GM12874 (cell line): Measurements from ENCODE around the gene YJEFN3.

ENCODE experiments used
- TF ChIP-seq, protein P1 (sequence below): IDR thresholded peaks from 2 replicates; pipeline ENCODE4 v1.5.1; 2011; ENCODE audit warnings: low read depth, mild to moderate bottlenecking, control low read depth, low read length, moderate library complexity; ENCODE audit not compliant: insufficient read depth

YJEFN3 gene

DNA sequence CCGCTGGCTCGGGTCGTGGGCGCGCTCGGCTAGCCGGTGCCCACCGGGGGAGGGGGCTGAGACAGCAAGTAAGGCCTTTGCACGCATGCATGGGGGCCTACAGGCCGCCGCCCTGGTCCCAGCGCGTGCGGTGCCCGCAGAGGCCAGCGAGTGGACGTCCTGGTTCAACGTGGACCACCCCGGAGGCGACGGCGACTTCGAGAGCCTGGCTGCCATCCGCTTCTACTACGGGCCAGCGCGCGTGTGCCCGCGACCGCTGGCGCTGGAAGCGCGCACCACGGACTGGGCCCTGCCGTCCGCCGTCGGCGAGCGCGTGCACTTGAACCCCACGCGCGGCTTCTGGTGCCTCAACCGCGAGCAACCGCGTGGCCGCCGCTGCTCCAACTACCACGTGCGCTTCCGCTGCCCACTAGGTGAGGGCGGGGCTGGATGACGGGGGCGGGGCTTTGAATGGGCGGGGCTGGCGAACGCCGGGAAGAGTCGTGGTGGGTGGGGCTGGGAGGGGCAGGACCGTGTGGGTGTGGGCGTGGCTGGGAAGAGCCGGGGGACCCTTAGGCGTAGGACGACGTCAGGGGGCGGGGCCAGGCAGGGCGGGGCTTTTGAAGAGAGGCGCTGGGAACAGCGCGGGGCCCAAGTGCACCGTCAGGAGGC, 11.5 kb downstream of the YJEFN3 start:
- TF ChIP-seq, protein P1, sequence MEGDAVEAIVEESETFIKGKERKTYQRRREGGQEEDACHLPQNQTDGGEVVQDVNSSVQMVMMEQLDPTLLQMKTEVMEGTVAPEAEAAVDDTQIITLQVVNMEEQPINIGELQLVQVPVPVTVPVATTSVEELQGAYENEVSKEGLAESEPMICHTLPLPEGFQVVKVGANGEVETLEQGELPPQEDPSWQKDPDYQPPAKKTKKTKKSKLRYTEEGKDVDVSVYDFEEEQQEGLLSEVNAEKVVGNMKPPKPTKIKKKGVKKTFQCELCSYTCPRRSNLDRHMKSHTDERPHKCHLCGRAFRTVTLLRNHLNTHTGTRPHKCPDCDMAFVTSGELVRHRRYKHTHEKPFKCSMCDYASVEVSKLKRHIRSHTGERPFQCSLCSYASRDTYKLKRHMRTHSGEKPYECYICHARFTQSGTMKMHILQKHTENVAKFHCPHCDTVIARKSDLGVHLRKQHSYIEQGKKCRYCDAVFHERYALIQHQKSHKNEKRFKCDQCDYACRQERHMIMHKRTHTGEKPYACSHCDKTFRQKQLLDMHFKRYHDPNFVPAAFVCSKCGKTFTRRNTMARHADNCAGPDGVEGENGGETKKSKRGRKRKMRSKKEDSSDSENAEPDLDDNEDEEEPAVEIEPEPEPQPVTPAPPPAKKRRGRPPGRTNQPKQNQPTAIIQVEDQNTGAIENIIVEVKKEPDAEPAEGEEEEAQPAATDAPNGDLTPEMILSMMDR = no peak

DNA sequence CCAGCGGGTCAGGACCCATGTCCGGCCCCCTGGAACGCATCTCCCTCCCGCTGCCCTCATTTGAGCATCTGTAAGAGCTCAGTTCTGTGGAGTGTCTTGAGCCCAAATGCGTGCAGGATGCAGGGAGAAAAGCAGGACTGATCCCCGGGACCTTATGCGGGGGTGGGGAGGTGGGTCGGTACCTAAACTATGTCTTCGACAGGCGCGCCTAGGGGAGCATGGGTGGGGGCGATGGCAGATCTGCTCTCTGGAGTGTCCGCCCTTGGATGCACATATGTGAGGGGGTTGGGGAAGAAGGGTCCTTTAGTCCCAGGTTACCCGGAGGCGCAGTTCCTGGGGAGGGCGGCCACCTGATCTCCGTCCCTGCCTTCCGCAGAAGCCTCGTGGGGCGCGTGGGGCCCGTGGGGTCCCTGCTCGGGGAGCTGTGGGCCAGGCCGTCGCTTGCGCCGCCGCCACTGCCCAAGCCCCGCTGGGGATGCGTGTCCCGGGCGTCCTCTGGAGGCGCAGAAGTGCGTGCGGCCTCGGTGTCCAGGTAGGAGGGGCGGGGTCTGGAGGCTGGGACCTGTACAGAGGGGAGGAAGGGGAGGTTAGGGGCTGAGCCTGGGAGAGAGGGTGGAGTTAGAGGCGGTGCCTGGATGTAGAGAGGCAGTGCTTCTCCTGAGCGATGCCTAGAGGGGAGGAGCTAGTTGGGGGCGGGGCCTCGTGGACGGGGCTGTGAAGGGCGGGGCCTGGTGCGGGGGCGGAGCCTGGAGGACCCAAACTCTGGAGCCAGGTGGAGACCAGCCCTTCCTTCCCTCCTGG, 12.2 kb downstream of the YJEFN3 start:
- TF ChIP-seq, protein P1 = no peak

DNA sequence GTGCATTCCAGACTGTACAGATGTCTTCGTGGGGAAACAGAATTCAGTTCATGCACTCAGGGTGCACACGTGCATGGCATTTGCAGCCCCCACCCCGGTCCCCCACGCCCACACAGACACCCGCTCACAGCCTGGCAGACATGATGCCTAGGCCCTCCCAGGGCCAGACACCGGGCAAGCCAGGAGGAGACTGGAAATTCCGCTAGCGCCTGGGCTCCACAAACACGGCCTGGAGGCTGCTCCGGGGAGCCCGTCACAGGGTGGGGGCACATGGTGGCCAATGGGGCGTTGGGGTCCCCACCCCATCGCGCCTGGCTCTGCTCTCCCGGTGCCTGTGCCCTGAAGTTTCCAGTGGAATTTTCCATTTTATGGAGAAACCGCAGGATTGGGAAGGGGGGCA, 12.9 kb downstream of the YJEFN3 start:
- TF ChIP-seq, protein P1 = no peak

DNA sequence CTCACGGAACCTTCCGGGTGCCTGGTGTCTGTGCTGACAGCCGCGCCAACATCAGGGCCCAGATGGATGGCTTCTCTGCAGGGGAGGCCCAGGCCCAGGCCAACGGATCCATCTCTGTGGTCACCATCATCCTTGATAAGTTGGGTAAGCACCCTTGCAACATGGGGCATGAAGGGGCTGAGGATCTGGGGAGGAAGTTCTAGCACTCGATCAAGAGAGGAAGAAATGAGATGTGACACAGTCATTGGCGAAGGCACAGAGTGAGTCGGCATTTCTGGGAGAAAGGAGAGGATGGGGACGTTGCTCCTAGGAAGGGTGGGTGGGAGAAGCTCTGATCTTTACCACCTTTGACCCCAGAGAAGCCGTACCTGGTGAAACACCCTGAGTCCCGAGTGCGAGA, 13.8 kb downstream of the YJEFN3 start:
- TF ChIP-seq, protein P1 = no peak

DNA sequence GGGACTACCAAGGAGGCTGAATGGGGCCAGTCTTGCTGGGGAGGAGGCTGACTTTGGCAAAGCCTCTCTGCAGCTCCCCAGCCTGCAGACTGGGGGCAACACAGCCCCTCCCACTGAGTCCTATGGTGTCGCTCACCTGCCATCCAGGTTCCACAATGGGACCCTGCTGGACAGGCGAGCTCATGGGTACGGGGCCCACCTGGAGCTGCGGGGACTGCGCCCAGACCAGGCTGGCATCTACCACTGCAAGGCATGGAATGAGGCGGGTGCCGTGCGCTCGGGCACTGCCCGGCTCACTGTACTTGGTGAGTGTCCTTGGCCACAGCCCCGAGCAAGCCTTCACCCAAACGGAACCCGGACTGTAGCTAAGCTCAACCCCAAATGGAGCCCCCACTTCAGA, 14.4 kb downstream of the YJEFN3 start:
- TF ChIP-seq, protein P1 = no peak

DNA sequence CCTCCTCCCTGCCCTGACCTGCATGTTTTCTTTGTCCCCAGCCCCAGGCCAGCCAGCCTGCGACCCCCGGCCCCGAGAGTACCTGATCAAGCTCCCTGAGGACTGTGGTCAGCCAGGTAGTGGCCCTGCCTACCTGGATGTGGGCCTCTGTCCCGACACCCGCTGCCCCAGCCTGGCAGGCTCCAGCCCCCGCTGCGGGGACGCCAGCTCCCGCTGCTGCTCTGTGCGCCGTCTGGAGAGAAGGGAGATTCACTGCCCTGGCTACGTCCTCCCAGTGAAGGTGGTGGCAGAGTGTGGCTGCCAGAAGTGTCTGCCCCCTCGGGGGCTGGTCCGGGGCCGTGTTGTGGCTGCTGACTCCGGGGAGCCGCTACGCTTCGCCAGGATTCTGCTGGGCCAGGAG, 14.9 kb downstream of the YJEFN3 start:
- TF ChIP-seq, protein P1 = no peak

DNA sequence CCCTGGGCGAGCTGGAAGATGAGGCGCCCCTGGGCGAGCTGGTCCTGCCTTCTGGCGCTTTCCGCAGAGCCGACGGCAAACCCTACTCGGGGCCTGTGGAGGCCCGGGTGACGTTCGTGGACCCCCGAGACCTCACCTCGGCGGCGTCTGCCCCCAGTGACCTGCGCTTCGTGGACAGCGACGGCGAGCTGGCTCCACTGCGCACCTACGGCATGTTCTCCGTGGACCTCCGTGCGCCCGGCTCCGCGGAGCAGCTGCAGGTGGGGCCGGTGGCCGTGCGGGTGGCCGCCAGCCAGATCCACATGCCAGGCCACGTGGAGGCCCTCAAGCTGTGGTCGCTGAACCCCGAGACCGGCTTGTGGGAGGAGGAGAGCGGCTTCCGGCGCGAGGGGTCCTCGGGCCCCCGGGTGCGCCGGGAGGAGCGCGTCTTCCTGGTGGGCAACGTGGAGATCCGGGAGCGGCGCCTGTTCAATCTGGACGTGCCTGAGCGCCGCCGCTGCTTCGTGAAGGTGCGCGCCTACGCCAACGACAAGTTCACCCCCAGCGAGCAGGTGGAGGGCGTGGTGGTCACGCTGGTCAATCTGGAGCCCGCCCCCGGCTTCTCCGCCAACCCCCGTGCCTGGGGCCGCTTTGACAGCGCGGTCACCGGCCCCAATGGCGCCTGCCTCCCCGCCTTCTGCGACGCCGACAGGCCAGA, 15.7 kb downstream of the YJEFN3 start:
- TF ChIP-seq, protein P1 = no peak
